GM19099 (cell line): ENCODE results near the gene EML4.

ENCODE experiments used
- POLR2A ChIP-seq: IDR thresholded peaks from 3 replicates; pipeline ENCODE4 v1.6.1; 2011; ENCODE audit warnings: low read depth; ENCODE audit not compliant: insufficient read length; ENCODE audit errors: extremely low read depth

The EML4 gene

GRCh38 chr2:42274863-42275262, 105.7 kb downstream of the EML4 start:
- no peak for TF ChIP-seq POLR2A

GRCh38 chr2:42281416-42282081, 112.4 kb downstream of the EML4 start:
- TF ChIP-seq POLR2A = no peak

GRCh38 chr2:42284019-42284418, 114.9 kb downstream of the EML4 start:
- TF ChIP-seq POLR2A = no peak

- TF ChIP-seq POLR2A = no peak
These were observed 117.3 kb downstream of the EML4 start for GRCh38 chr2:42286268-42286946.

GRCh38 chr2:42288811-42289210, 119.7 kb downstream of the EML4 start:
- no peak for TF ChIP-seq POLR2A

- TF ChIP-seq POLR2A = no peak
These were observed 120.1 kb downstream of the EML4 start for GRCh38 chr2:42289222-42289621.

- no peak for TF ChIP-seq POLR2A
These were observed 120.9 kb downstream of the EML4 start for GRCh38 chr2:42290005-42290404.

- no peak for TF ChIP-seq POLR2A
These were observed 123.9 kb downstream of the EML4 start for GRCh38 chr2:42293019-42293418.

GRCh38 chr2:42296226-42296625, 127.1 kb downstream of the EML4 start:
- no peak for TF ChIP-seq POLR2A

GRCh38 chr2:42297322-42297936, 128.3 kb downstream of the EML4 start:
- no peak for TF ChIP-seq POLR2A

- no peak for TF ChIP-seq POLR2A
These were observed 129.0 kb downstream of the EML4 start for GRCh38 chr2:42298132-42298531.

- no peak for TF ChIP-seq POLR2A
These were observed 130.0 kb downstream of the EML4 start for GRCh38 chr2:42298996-42299754.

- no peak for TF ChIP-seq POLR2A
These were observed 131.4 kb downstream of the EML4 start for GRCh38 chr2:42300527-42300926.

- no peak for TF ChIP-seq POLR2A
These were observed 134.1 kb downstream of the EML4 start for GRCh38 chr2:42303252-42303651.

- no peak for TF ChIP-seq POLR2A
These were observed 135.0 kb downstream of the EML4 start for GRCh38 chr2:42304059-42304713.

GRCh38 chr2:42307180-42307579, 138.0 kb downstream of the EML4 start:
- TF ChIP-seq POLR2A = no peak

- no peak for TF ChIP-seq POLR2A
These were observed 140.2 kb downstream of the EML4 start for GRCh38 chr2:42309366-42309765.
